AG04449 (cell line): ENCODE data around the gene PALLD.

Source experiments
- CTCF ChIA-PET: fragments of 350-600 bp; formaldehyde crosslinking; extraction: SDS; loops from one replicate; lab custom pipeline; 2021; ENCODE audit warnings: antibody characterized with exemption; lab: Yijun Ruan, JAX
- POLR2A ChIA-PET: fragments of 400-600, 350-600 bp; formaldehyde crosslinking; extraction: SDS; loops from one replicate; lab custom pipeline; 2020; ENCODE audit warnings: antibody characterized with exemption, inconsistent platforms; lab: Yijun Ruan, JAX
- DNase-seq: peaks from one replicate; pipeline ENCODE4 v3.0.0-alpha.2; 2010; ENCODE audit warnings: low read depth, low spot score
- H3K4me3 ChIP-seq: 2 replicates; pipeline ENCODE4 v1.5.1; 2011; ENCODE audit warnings: low read depth, mild to moderate bottlenecking, control low read depth, low read length
- TF ChIP-seq, protein P1 (sequence below): IDR thresholded peaks from one replicate; pipeline ENCODE4 v1.5.1; 2011; ENCODE audit warnings: mild to moderate bottlenecking, moderate library complexity, low read length, control low read depth, inconsistent platforms; ENCODE audit not compliant: insufficient read depth; ENCODE audit errors: missing control alignments

PALLD gene

DNA sequence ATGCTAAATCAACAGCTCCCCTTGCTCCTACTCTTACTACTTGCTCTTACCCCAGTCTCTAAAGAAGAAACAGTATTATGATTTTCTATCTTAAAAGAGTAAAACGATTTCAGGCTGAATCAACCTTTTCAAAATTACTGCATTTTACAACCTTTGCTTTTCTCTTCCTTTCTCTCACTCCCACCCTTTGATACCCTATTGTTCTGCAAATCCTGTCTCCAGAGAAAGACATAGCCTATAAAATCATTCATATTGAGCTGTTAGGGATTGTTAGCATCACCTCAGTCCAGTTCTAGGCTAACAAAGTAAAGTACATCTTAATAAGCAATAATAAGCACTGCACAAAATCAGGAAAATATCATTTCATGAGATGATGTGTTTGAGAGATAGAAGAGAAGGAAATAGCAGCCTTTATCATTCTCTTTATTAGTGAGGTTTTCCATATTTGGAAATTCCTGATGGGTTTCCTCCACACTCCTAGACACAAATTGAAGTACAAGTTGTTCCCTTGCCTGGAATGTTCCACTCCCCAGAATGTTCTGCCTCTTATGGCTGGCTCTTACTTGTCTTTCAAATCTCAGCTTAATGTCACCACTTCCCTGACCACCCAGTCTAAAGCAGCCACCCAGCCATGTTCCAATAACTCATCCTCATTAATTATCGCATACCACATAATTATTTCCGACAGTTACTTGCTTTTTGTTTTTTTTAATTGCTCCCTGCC, 219.7 kb downstream of the PALLD start:
- H3K4me3 ChIP-seq, result no peak overlapping the region
- TF ChIP-seq, protein P1, sequence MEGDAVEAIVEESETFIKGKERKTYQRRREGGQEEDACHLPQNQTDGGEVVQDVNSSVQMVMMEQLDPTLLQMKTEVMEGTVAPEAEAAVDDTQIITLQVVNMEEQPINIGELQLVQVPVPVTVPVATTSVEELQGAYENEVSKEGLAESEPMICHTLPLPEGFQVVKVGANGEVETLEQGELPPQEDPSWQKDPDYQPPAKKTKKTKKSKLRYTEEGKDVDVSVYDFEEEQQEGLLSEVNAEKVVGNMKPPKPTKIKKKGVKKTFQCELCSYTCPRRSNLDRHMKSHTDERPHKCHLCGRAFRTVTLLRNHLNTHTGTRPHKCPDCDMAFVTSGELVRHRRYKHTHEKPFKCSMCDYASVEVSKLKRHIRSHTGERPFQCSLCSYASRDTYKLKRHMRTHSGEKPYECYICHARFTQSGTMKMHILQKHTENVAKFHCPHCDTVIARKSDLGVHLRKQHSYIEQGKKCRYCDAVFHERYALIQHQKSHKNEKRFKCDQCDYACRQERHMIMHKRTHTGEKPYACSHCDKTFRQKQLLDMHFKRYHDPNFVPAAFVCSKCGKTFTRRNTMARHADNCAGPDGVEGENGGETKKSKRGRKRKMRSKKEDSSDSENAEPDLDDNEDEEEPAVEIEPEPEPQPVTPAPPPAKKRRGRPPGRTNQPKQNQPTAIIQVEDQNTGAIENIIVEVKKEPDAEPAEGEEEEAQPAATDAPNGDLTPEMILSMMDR, result no peak
- ChIA-PET CTCF (no interaction called here), POLR2A (no interaction called here)
- DNase-seq, result no peak

DNA sequence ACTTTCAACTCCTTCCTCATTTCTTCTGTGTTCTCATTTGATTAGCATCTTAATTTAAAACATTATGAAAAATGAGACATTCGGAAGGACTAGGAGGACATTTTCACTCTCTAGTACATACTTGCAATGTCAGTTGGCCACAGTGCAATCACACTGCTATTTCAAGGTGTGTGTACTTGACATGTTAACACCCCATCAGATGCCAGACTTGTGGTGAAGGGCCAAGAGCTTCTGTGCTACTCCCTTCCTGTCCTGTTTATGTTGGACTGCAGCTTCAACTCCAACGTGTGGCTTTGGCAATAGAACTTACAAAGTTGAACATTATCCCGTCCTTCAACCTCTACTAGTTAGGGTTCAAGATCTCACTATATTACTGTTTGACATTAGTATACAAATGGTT, 221.0 kb downstream of the PALLD start:
- POLR2A ChIA-PET, result no interaction called here

DNA sequence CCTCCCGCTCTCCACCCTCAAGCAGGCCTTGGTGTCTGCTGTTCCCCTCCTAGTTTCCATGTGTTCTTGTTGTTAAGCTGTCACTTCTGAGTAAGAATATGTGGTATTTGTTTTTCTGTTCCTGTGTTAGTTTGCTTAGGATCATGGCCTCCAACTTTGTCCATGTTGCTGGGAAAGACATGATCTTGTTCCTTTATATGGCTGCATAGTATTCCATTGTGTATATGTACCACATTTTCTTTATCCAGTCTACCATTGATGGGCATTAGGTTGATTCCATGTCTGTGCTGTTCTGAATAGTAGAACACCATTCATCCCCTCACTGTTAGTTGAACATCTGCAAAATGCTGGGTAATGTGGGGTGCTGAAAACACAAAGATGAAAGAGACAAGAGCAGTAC, 222.9 kb downstream of the PALLD start:
- TF ChIP-seq, protein P1, result no peak
- DNase-seq, result no peak
- ChIA-PET POLR2A (no interaction called here), CTCF (interaction anchor here (1.4 to 2.9 kb wide), 2 partner anchors 9 to 51 kb away, joined by 4 to 17 read pairs; no protein-coding TSS in a partner anchor)
- no peak overlapping the region for H3K4me3 ChIP-seq

More for the DNA sequence above, 221.0 kb downstream of the PALLD start:
- TF ChIP-seq, protein P1, result no peak
- CTCF ChIA-PET, result interaction anchor here (1.4 kb wide), 1 partner anchor 10 kb away, joined by 6 read pairs; no protein-coding TSS in a partner anchor
- DNase-seq, result no peak
- no peak overlapping the region for H3K4me3 ChIP-seq

DNA sequence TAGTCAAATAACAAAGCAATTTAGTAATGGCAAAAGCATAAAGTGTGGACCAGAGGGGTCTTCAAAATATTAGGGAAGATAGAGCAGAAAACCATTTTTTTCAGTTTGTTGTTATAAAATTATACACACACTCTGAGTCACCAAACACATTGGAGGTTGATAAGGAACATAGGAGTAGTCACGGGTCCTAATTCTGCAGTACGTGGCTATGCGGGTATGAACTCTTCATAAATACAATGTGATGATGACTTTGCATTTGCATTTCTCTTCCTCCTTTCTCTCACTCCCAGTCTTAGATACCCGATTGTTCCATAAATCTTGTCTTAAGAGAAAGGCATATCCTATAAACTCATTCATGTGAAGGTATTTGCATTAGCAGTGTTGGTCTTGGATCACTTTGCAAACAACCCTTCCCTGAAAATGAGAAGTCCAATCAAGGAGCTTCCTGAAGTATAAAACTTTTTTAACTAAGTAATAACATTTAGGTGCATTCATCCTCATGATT, 223.6 kb downstream of the PALLD start:
- TF ChIP-seq, protein P1, result no peak
- DNase-seq, result no peak
- no peak overlapping the region for H3K4me3 ChIP-seq
- CTCF ChIA-PET, result interaction anchor here (0.7 to 2.9 kb wide), 4 partner anchors 8 to 50 kb away, joined by 3 to 17 read pairs (median 4); no protein-coding TSS in a partner anchor
- POLR2A ChIA-PET, result no interaction called here

DNA sequence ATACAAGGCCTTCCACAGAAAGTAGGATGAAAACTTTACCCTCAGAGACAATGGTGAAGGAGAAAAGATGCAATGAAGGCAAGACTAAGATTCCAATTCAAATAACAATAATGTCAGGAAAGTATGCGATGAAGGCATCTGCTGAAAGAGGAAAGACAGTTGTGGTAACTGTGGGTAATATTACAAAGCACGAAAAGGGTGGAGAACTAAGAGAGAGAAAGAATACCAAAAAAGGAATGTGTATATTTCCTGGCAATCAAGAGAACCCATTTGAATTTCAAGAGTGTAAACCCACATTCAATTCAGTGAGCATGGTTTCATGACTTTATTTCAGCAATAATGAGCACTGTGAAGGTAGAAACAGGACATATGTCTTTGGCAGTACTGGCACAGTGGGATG, 225.5 kb downstream of the PALLD start:
- no peak overlapping the region for H3K4me3 ChIP-seq
- POLR2A ChIA-PET, result no interaction called here
- CTCF ChIA-PET, result interaction anchor here (2.9 kb wide), 1 partner anchor 12 kb away, joined by 17 read pairs; no protein-coding TSS in a partner anchor
- no peak for DNase-seq
- TF ChIP-seq, protein P1, result no peak

DNA sequence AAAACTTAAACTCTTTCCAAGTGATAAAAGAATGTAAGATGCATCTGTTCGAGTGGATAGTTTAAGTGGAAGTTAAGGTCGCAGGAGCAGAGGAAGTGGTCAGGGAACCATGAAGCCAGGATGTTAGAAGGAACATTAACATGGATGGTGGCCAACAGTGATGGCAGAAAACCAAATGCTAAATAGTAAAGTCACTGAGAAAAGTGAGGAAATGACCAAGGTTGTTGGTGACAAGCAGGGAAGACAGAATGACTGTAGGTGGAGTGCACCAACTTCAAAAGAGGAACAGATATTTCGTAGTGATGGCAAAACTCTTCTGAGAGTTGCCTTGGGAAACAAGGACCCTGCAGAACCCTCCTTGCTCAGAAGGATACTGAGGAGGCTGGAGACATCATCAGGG, 226.2 kb downstream of the PALLD start:
- CTCF ChIA-PET, result no interaction called here
- POLR2A ChIA-PET, result no interaction called here
- DNase-seq, result no peak
- TF ChIP-seq, protein P1, result no peak
- H3K4me3 ChIP-seq, result no peak overlapping the region
